ENCODE measurements around the gene PCDHGA8.
A peak's percentile ranks its signal among the peaks of the same experiment; 100 is the strongest.
"Not testable (repeated sequence)": the region's sequence is repeated elsewhere in the genome, so short reads cannot be mapped to it uniquely, and the experiment has no call there.

Gene PCDHGA8

GRCh38 chr5:141392429-141393198, at the start of gene PCDHGA8:
Gene PCDHGA8 (plus strand): TSS chr5:141392633. CDS start chr5:141392814, 181 bp downstream.
- DNase-seq = no peak

- DNase-seq = no peak
Measured at GRCh38 chr5:141342773-141343172, 49.7 kb upstream of the PCDHGA8 start.

GRCh38 chr5:141343242-141343952, 49.0 kb upstream of the PCDHGA8 start, which contains the start of gene PCDHGA3:
Gene PCDHGA3 (plus strand): TSS chr5:141343829. CDS start chr5:141344034, 205 bp downstream.
- DNase-seq = no peak

DNA sequence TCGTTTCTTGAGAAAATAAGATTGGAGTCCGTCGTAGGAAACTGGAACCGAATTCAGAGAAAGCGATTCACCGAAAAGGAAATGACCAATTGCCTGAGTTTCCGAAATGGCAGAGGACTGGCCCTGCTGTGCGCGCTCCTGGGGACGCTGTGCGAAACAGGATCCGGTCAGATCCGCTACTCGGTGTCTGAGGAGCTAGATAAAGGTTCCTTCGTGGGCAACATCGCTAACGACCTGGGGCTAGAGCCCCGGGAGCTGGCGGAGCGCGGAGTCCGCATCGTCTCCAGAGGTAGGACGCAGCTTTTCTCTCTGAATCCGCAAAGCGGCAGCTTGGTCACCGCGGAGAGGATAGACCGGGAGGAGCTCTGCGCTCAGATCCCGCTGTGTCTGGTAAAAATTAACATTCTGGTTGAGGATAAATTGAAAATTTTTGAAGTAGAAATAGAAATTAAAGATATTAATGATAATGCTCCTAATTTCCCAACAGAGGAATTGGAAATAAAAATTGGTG, 48.4 kb upstream of the PCDHGA8 start:
- DNase-seq = no peak

DNA sequence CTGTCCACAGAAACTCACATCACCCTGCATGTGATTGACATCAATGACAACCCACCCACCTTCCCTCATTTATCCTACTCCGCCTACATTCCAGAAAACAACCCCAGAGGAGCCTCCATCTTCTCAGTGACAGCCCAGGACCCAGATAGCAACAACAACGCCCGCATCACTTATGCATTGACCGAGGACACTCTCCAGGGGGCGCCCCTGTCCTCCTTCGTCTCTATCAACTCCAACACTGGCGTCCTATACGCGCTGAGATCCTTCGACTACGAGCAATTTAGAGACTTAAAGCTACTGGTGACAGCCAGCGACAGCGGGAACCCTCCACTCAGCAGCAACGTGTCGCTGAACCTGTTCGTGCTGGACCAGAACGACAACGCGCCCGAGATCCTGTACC, 47.1 kb upstream of the PCDHGA8 start:
- no peak for DNase-seq

GRCh38 chr5:141346017-141346416, 46.4 kb upstream of the PCDHGA8 start:
- not testable (repeated sequence) for DNase-seq

DNA sequence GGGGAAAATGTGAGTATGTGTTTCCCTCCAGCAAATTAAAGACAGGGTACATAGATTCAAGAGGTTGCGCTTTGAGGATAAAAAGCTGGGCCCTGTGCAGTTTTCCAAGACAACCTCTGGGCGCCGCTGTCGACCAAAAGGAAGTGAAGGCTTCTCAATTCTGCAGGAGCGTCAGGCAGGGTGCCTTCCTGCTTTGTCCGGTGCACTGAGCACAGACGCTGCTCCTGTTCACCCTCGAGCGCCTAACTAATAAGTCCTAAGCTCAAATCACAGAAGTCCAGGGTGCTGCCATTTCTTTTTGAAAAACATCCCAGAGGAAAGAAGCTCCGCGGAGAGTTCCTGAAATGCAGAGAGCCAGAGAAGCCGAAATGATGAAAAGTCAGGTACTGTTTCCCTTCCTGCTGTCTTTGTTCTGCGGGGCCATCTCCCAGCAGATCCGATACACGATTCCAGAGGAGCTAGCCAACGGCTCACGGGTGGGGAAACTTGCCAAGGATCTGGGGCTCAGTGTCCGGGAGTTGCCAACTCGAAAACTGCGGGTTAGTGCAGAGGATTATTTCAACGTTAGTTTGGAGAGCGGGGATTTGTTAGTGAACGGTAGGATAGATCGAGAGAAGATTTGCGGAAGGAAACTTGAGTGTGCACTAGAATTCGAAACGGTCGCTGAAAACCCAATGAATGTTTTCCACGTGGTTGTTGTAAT, 42.4 kb upstream of the PCDHGA8 start, which contains the start of gene PCDHGB1:
Gene PCDHGB1 (plus strand): TSS at position 183 of the 703 bp plus-strand sequence. CDS start 162 bp downstream, at position 345.
- peak; percentile 7 for DNase-seq

DNA sequence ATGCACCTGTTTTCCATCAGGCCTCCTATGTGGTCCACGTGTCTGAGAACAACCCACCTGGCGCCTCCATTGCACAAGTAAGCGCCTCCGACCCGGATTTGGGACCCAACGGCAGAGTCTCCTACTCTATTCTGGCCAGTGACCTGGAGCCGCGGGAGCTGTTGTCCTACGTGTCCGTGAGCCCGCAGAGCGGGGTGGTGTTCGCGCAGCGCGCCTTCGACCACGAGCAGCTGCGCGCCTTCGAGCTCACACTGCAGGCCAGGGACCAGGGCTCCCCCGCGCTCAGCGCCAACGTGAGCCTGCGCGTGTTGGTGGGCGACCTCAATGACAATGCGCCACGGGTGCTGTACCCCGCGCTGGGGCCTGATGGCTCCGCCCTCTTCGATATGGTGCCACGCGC, 40.8 kb upstream of the PCDHGA8 start:
- no peak for DNase-seq

- no peak for DNase-seq
Measured at GRCh38 chr5:141354900-141355469, 37.4 kb upstream of the PCDHGA8 start, which contains the start of gene PCDHGA4. Gene PCDHGA4 (plus strand): TSS chr5:141355021. CDS start chr5:141355108, 87 bp downstream.

- no peak for DNase-seq
Measured at GRCh38 chr5:141355641-141356040, 36.8 kb upstream of the PCDHGA8 start.

DNA sequence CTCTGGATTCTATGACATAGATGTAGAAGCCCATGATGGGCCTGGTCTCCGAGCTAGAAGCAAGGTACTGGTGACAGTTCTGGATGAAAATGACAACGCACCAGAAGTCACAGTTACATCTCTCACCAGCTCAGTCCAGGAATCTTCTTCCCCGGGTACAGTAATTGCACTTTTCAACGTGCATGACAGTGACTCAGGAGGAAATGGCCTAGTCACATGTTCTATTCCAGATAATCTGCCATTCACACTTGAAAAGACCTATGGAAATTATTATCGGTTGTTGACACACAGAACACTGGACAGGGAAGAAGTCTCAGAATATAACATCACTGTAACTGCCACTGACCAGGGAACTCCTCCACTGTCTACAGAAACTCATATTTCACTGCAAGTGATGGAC, 36.3 kb upstream of the PCDHGA8 start:
- DNase-seq = no peak

GRCh38 chr5:141356950-141357349, 35.5 kb upstream of the PCDHGA8 start:
- DNase-seq = no peak

GRCh38 chr5:141359790-141360426, 32.5 kb upstream of the PCDHGA8 start, which contains the start of gene PCDHGB2:
Gene PCDHGB2 (plus strand): TSS chr5:141359994. CDS start chr5:141360136, 142 bp downstream.
- DNase-seq = no peak

- no peak for DNase-seq
Measured at GRCh38 chr5:141360685-141361084, 31.7 kb upstream of the PCDHGA8 start.

DNA sequence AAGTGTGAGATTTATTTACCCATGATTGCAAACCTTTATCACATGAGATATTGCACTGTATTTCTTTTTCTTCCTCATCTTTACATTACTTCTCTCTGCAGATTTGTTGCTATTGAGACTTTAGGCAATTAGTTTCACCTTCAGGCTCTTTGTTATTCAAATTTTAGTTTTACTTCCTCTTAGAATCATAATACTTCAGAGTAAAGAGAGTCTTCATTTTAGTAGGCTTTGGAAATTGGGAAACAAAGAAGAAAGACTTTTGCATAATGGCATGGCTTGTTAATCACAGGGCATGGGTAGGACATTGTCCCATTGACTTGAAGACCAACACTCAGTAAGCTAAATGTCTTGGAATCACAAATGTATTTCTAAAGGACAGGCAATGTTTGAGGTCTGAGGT, 29.7 kb upstream of the PCDHGA8 start:
- DNase-seq = no peak

DNA sequence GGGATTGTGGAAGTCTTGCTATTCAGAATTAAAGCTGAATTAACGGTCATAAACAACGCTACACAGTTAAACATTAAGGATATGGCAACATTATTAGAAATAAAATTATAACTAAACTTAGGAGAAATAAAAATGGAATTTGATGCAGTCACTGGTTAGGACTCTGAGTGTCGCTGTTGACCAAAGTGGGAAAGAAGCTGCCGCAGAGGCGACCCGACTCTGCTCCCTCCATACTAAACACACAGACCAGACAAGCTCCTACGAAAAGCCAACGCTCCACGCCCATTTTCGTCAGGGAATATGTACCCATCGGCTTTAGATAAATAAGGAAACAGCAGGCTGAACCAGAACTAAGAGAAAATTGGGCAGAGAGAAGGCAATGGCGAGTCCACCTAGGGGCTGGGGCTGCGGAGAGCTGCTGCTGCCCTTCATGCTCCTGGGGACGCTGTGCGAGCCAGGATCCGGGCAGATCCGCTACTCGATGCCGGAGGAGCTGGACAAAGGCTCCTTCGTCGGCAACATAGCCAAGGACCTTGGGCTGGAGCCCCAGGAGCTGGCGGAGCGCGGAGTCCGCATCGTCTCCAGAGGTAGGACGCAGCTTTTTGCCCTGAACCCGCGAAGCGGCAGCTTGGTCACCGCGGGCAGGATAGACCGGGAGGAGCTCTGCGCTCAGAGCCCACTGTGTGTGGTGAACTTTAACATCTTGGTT, 28.3 kb upstream of the PCDHGA8 start, which contains the start of gene PCDHGA5:
Gene PCDHGA5 (plus strand): TSS at position 211 of the 709 bp plus-strand sequence. CDS start 169 bp downstream, at position 380.
- DNase-seq = no peak

DNA sequence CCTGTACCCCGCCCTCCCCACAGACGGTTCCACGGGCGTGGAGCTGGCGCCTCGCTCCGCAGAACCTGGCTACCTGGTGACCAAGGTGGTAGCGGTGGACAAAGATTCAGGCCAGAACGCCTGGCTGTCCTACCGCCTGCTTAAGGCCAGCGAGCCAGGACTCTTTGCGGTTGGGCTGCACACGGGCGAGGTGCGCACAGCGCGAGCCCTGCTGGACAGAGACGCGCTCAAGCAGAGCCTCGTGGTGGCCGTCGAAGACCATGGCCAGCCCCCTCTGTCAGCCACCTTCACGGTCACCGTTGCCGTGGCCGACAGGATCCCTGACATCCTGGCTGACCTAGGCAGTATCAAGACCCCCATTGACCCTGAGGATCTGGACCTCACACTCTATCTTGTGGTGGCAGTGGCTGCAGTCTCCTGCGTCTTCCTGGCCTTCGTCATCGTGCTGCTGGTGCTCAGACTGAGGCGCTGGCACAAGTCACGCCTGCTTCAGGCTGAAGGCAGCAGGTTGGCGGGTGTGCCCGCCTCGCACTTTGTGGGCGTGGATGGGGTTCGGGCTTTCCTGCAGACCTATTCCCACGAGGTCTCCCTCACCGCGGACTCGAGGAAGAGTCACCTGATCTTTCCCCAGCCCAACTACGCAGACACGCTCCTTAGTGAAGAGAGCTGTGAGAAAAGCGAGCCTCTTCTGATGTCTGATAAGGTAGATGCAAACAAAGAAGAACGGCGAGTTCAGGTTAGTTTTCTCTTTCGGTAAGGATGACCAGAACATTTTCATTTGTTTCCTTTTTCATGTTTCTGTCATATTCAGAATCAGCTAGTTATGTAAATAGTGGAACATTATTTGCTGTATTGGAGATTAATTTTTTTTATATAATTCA, 26.2 kb upstream of the PCDHGA8 start:
- DNase-seq = no peak

- DNase-seq = peak; percentile 10
Measured at GRCh38 chr5:141369994-141370848, 22.2 kb upstream of the PCDHGA8 start, which contains the start of gene PCDHGB3. Gene PCDHGB3 (plus strand): TSS chr5:141370242. CDS start chr5:141370395, 153 bp downstream.

All from activated effector memory CD4-positive, alpha-beta T cell treated with Interleukin-2 at 50 U/mL for 16 hours (primary cell).